NCI-H446 (cell line): ENCODE data around the gene TEX35.

Experiments
- DNase-seq, 2 experiments: peaks; one replicate each; lab custom pipeline; 2025; lab: John Stamatoyannopoulos, UW

The TEX35 gene

DNA sequence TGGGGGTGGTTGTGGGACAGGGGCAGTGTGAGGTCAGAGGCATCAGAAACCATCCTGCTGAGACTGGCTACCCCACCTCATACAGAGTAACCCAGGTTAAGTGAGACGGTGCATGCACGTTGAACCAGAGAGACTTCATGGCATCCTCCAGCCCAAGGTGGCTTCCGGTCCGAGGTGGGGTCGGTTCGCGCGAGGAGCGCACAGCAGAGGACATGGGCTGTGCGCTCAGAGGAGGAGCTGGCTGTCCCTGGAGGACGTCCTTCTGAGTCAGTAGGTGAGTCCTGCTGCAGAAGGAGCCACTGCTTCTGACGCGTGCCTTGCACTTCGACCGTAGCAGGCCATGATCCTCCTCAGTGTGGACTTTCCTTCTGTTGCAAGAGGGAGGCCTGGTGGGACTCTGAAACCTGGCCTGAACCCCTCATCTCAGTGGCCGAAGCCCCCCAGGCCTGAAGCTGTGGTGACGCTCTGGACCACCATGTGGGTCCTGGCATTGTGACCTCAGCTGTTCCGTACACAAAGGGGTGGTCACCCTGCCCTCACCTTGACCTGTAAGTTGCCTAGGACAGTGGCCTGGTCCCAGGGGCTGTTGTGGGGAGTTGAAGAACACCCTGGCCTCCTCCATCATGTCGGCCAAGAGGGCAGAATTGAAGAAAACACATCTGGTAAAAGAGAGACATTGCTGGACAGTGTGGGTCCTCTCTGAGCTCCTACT lies at the start of gene TEX35:
Gene TEX35 (plus strand): TSS at position 544 of the 712 bp plus-strand sequence. CDS start 80 bp downstream, at position 624.
- DNase-seq = no peak

- DNase-seq = no peak
These were observed 48.8 kb upstream of the TEX35 start for GRCh38 chr1:178464141-178464540.

DNA sequence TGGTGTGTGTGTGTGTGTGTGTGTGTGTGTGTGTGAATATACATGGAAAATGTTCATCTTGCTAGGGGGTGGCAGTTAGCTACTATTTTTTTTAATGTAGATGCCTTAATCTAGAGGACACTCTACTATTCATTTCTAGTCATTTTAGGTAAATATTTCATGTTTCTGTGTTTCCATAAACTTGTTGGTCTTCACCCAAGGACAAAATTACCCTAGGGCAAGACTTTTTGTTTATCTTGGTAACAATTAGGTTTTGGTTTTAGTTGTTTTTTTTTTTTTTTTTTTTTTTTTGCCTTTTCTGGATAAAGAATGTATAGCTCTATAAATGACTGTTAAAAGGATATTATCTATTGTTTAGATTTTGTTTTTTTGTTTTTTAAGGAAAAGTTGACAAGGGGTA lies 48.3 kb upstream of the TEX35 start:
- DNase-seq = no peak

GRCh38 chr1:178465011-178465410 lies 47.9 kb upstream of the TEX35 start:
- DNase-seq = no peak

- no peak for DNase-seq
These were observed 45.1 kb upstream of the TEX35 start for GRCh38 chr1:178467837-178468236.

GRCh38 chr1:178470411-178470960 lies 42.4 kb upstream of the TEX35 start:
- DNase-seq = no peak

- no peak for DNase-seq
These were observed 40.4 kb upstream of the TEX35 start for GRCh38 chr1:178472531-178472930.

GRCh38 chr1:178477373-178477772 lies 35.5 kb upstream of the TEX35 start:
- DNase-seq = no peak

DNA sequence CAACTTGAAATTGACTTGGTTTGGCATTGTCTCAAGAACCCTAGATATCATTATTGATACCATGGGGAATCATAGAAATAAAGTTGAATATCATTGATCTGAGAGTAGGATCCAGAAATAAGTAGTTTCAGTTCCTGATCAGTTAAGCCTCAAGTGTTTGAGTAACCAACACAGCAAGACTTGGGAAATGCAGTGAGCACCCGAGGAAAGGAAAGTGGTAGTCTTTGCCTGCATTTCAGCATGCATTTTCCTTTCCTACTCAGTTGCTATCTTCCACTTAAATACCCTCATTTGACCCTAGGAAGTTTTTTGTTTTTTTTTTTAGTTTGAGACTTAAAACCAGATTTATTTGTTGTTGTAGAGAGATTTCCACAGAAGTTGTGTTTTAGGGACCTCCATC lies 35.1 kb upstream of the TEX35 start:
- DNase-seq = no peak

DNA sequence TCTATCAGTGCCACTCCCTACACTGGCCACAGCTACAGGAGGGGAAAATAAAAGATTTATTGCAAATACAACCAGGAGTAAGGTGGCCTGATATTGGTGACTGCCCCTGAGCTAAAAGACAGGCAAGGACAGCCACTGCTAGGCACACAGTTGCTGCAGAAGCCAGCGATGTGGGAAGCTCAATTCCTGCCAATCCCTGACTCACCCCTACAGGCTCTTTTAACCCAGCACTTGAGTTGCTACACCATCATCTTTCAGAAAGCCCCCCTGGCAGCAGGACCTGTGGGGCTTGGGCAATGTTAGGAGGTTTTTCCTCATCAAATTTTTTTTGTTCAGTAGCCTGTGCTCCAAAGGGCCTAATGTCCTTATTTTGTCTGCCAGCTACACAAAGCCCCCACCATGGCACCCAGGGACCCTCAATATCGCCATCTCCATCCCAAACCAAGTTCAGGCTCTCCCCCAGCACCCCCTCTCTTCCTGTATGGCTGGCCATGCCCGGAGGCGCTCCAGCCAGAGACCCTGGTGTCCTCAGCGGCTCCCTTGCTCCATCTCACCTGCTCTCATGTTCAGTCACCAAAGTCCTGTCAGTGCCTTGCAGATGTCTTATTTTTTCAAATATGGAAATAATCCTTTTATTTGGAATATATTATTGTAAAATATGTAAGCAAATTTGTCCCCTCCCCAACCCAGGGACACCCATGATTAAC lies 29.5 kb upstream of the TEX35 start:
- DNase-seq = no peak

DNA sequence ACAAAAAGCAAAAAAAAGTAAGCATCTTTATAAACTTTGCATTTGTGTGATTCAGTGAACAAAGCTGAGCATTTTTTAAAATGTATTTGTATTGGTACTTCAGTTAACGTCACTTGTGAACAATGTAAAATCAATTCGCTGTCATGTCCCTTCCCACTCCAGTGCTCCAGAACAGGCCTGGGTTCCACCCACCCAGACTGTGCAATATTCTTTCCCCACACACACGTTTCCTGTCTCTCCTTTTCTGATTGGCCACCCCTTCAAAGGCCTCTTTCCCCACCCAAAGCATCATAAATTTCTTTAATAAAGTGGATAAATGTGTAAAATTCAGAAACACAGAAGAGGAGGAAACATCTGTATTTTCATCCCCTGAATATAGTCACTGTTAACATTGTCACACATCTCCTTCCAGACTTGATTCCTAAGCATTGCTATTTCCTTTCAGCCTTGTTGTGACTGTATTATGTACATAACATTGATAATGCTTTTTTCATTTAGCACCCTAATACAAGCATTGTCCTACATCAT lies 28.1 kb upstream of the TEX35 start:
- no peak for DNase-seq

GRCh38 chr1:178485541-178485981 lies 27.3 kb upstream of the TEX35 start:
- no peak for DNase-seq

DNA sequence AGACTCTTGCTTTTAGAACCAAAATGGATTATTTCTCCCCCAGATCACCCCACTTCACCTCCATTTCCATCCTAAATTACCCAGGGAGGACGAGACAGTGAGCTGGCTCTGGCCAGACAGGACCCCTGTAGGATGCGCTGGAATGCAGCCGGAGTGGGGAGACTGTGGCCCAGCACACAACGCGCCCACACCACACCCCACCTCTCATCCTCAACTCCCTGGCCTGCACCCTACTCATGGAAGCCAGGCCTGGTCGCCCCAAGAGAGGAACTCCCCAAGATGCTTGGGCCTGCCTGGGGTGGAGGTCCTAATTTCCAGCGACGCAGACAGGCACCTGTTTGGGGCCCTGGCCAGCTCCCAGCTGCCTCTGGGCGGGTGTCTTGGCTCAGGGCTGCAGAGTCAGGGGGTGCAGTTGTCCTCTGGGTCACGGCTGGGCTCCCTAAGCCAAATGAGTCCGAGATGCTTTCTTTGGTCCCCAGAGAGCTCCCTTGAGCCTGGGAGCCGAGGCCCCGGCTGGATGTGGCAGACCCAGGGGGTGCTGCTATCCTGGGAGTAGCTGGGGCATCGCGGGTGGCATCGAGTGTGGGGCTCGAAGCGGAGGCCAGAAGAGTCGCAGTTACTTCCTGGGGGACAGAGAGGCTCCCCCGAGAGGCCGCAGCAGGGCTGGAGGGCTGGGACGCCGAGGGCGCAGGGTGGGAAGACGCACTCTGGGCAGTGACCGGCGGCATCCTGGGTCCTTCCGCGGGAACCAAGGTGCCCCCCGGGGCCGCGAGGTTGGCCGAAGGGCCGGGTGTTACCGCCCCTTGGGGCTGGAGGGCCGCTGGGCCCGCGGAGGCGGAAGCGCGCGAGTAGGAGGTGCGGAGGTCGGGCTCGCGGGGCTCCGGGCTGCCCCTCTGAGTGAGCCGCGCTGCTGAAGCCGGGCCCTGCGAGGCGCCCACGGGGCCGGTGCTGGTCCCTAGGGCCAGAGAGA lies 26.5 kb upstream of the TEX35 start:
- no peak for DNase-seq

GRCh38 chr1:178487070-178487615 lies 25.8 kb upstream of the TEX35 start:
- no peak for DNase-seq

- no peak for DNase-seq
These were observed 24.5 kb upstream of the TEX35 start for GRCh38 chr1:178488393-178488792.

- DNase-seq = no peak
These were observed 23.5 kb upstream of the TEX35 start for GRCh38 chr1:178489399-178489798.

DNA sequence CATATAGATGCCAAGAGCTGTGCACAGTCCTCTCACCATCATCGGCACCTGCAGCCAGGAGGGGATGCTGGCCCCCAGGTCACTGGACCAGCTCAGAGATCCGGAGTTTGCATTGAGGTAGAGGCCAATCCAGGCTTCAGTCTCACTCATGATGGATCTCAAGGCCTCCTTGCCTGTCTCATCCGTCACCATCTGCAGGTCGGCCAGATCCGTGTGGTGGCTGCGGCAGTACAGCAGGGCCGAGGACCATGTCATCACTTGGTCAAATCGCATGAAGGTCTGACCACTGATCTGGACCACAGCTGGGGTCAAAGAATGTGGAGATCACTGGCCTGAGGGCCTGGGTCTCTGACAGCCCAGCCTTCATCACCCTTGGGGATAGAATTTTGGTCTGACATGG lies 22.8 kb upstream of the TEX35 start:
- DNase-seq = no peak

- no peak for DNase-seq
These were observed 21.9 kb upstream of the TEX35 start for GRCh38 chr1:178490967-178491366.

GRCh38 chr1:178491721-178492120 lies 21.2 kb upstream of the TEX35 start:
- no peak for DNase-seq

- no peak for DNase-seq
These were observed 20.6 kb upstream of the TEX35 start for GRCh38 chr1:178492341-178492740.

GRCh38 chr1:178493301-178493741 lies 19.6 kb upstream of the TEX35 start:
- DNase-seq = no peak
